ENCODE results near the gene GALNT5.

DNA sequence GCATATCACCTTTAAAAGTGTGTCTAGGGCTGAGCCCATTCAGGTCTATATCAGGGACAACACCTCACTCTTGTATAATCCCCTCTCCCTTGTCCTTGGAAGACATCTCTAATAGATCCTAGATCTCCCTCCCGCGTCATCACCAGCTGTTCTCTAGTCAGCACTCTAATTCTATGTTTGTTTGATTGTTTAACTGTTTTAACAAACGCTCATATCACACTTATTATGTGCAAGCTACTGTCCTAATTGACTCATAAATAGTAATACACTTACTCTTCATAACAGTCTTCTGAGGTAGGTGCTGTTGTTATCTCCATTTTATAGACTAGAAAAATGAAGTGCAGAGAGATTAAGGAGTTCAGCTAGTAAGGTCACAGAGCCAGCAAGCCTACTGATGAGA is 69.7 kb downstream of the GALNT5 start:
- TF ChIP-seq, protein P1, sequence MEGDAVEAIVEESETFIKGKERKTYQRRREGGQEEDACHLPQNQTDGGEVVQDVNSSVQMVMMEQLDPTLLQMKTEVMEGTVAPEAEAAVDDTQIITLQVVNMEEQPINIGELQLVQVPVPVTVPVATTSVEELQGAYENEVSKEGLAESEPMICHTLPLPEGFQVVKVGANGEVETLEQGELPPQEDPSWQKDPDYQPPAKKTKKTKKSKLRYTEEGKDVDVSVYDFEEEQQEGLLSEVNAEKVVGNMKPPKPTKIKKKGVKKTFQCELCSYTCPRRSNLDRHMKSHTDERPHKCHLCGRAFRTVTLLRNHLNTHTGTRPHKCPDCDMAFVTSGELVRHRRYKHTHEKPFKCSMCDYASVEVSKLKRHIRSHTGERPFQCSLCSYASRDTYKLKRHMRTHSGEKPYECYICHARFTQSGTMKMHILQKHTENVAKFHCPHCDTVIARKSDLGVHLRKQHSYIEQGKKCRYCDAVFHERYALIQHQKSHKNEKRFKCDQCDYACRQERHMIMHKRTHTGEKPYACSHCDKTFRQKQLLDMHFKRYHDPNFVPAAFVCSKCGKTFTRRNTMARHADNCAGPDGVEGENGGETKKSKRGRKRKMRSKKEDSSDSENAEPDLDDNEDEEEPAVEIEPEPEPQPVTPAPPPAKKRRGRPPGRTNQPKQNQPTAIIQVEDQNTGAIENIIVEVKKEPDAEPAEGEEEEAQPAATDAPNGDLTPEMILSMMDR (IDR thresholded peaks at IDR 0.05; ENCODE audit: insufficient read depth, low read length, poor library complexity, severe bottlenecking): no peak
- TF ChIP-seq EZH2phosphoT487 (conservative IDR thresholded peaks at IDR 0.05; ENCODE audit: low read length): no peak

Measured in SU-DHL-6 (cell line).